PFSK-1 (cell line): ENCODE results near the gene KCNIP4.

Experiments
- POLR2AphosphoS5 ChIP-seq: IDR thresholded peaks from 2 replicates; pipeline ENCODE4 v1.6.1; 2012; ENCODE audit warnings: low read depth, mild to moderate bottlenecking, control low read depth, low read length, moderate library complexity
- SIN3A ChIP-seq: IDR thresholded peaks from 2 replicates; pipeline ENCODE4 v1.6.1; 2012; ENCODE audit warnings: mild to moderate bottlenecking, low read length, moderate library complexity, borderline replicate concordance; ENCODE audit not compliant: insufficient read depth
- TAF1 ChIP-seq: IDR thresholded peaks from 2 replicates; pipeline ENCODE4 v1.6.1; 2012; ENCODE audit warnings: low read length, control low read depth, borderline replicate concordance; ENCODE audit not compliant: insufficient read depth
- TF ChIP-seq, protein P1 (sequence below), 2 experiments: IDR thresholded peaks; 2 replicates each; pipeline versions ENCODE4 v1.6.1 to v1.8.0; 2011 to 2012; ENCODE audit warnings: low read depth in 2 of 2, low read length in 2 of 2, control low read depth in 1 of 2, inconsistent platforms in 1 of 2, mild to moderate bottlenecking in 1 of 2, moderate library complexity in 1 of 2; ENCODE audit not compliant: insufficient read depth in 1 of 2

DNA sequence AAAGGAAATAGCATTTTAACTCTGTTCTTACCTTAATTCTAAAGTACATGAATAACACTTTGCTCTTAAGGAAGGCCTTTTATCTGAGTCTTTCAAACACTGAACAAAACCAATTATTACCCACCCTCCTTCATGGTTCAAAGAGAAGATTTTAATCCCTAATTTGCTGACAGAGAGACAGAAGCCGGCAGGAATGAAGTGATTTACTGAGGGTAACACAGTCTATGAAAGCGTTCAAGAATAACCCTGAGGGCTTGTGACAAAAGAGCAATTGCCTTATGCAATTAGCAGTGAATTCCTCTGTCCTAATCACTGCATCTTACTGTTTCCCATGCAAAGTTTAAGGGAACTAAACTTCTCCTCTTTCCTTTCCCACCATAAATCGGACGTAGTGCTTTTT, 1104.3 kb downstream of the KCNIP4 start:
- TF ChIP-seq, protein P1, sequence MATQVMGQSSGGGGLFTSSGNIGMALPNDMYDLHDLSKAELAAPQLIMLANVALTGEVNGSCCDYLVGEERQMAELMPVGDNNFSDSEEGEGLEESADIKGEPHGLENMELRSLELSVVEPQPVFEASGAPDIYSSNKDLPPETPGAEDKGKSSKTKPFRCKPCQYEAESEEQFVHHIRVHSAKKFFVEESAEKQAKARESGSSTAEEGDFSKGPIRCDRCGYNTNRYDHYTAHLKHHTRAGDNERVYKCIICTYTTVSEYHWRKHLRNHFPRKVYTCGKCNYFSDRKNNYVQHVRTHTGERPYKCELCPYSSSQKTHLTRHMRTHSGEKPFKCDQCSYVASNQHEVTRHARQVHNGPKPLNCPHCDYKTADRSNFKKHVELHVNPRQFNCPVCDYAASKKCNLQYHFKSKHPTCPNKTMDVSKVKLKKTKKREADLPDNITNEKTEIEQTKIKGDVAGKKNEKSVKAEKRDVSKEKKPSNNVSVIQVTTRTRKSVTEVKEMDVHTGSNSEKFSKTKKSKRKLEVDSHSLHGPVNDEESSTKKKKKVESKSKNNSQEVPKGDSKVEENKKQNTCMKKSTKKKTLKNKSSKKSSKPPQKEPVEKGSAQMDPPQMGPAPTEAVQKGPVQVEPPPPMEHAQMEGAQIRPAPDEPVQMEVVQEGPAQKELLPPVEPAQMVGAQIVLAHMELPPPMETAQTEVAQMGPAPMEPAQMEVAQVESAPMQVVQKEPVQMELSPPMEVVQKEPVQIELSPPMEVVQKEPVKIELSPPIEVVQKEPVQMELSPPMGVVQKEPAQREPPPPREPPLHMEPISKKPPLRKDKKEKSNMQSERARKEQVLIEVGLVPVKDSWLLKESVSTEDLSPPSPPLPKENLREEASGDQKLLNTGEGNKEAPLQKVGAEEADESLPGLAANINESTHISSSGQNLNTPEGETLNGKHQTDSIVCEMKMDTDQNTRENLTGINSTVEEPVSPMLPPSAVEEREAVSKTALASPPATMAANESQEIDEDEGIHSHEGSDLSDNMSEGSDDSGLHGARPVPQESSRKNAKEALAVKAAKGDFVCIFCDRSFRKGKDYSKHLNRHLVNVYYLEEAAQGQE (IDR thresholded peaks at IDR 0.05; ENCODE audit: insufficient read depth in 1 of 2, low read depth in 2 of 2, low read length in 2 of 2): no peak
- no peak for TF ChIP-seq POLR2AphosphoS5
- TF ChIP-seq SIN3A: no peak
- no peak for TF ChIP-seq TAF1
